ENCODE data around the gene GALNT17. TPM values are rescaled to one million over a fixed set of nuclear protein-coding genes. Genes with fewer than 3 reads are reported as not detected.
A peak's percentile ranks its signal among the peaks of the same experiment; 100 is the strongest.

The GALNT17 gene
- total and polyA plus RNA-seq, 11 donors, result 16.9 to 116 (median 73.1) TPM

DNA sequence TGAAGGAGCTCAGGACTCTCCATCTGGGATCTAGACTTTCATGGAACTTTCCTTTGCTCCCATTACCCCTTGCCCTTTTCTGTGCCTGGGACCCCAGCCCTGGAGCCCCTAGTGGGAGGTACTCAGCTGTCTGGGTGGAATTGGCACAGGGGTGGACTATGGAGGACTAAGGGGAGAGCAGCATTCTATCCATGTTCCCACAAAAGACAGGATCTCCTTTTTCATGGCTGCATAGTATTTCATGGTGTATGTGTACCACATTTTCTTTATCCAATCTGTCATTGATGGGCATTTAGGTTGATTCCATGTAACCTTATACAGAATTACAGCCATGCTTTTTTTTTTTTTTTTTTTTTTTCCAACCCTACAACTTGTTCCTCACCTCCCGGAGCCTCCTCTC is 89.1 kb downstream of the GALNT17 start:
- Histone ChIP-seq H3K27me3 (no peaks in the 10 kb centered on the region), H3K4me3 (no peak overlapping the region), H3K9me3 (peaks cover 0 to 31% (median 3%) of the 10 kb centered on the region in 12 donors), H3K36me3 (no peaks in the 10 kb centered on the region), H3K4me1 (peaks cover 0 to 5% (median 0%) of the 10 kb centered on the region in 12 donors), H3K27ac (peak overlapping the region; percentile 27 to 88 (median 74))
- TF ChIP-seq POLR2A (IDR thresholded peaks at IDR 0.05), result no peak
- TF ChIP-seq, protein P1, sequence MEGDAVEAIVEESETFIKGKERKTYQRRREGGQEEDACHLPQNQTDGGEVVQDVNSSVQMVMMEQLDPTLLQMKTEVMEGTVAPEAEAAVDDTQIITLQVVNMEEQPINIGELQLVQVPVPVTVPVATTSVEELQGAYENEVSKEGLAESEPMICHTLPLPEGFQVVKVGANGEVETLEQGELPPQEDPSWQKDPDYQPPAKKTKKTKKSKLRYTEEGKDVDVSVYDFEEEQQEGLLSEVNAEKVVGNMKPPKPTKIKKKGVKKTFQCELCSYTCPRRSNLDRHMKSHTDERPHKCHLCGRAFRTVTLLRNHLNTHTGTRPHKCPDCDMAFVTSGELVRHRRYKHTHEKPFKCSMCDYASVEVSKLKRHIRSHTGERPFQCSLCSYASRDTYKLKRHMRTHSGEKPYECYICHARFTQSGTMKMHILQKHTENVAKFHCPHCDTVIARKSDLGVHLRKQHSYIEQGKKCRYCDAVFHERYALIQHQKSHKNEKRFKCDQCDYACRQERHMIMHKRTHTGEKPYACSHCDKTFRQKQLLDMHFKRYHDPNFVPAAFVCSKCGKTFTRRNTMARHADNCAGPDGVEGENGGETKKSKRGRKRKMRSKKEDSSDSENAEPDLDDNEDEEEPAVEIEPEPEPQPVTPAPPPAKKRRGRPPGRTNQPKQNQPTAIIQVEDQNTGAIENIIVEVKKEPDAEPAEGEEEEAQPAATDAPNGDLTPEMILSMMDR (IDR thresholded peaks at IDR 0.05), result no peak
- 7 to 100% (median 96%) methylated on average over 1 of the region's 1 CpG for WGBS, 4 donors
- DNase-seq (no peak), ATAC-seq (no peak)
- intact Hi-C loops (cut with DNase I), result loop anchor here in 1 of 10 donors (2.0 to 5.0 kb wide), 2 partner anchors 86 to 90 kb away; no protein-coding TSS in a partner anchor

DNA sequence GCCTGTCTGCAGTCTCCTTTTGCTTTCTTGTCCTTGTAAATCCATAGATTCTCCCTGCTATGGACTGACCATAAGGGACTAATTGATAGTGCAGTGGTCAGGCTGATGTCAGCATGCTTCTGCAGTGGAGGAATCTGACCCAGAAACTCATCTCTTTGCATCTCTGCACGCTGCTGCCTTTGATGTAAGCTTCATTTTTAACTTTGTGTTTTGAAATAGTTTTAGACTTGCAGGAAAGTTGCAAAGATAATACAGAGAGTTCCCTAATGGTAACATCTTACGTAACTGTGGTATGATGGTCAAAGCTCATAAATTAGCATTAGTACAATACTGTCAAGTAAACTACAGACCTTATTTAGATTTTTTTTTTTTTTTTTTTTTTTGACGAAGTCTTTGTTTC is 89.6 kb downstream of the GALNT17 start:
- TF ChIP-seq POLR2A (IDR thresholded peaks at IDR 0.05), result no peak
- TF ChIP-seq, protein P1 (IDR thresholded peaks at IDR 0.05), result no peak
- intact Hi-C loops (cut with DNase I), result loop anchor here in 1 of 10 donors (2.0 to 5.0 kb wide), 2 partner anchors 86 to 91 kb away; no protein-coding TSS in a partner anchor
- Histone ChIP-seq H3K4me3 (no peak overlapping the region), H3K27me3 (no peaks in the 10 kb centered on the region), H3K27ac (peak overlapping the region in 8 of 12 donors; percentile 44 to 88 (median 80)), H3K36me3 (no peaks in the 10 kb centered on the region), H3K4me1 (peaks cover 0 to 5% (median 0%) of the 10 kb centered on the region in 12 donors), H3K9me3 (peaks cover 0 to 31% (median 3%) of the 10 kb centered on the region in 12 donors)
- ATAC-seq, result no peak
- no peak for DNase-seq
- 72 to 83% (median 77%) methylated on average over 3 of the region's 3 CpGs for WGBS, 4 donors

DNA sequence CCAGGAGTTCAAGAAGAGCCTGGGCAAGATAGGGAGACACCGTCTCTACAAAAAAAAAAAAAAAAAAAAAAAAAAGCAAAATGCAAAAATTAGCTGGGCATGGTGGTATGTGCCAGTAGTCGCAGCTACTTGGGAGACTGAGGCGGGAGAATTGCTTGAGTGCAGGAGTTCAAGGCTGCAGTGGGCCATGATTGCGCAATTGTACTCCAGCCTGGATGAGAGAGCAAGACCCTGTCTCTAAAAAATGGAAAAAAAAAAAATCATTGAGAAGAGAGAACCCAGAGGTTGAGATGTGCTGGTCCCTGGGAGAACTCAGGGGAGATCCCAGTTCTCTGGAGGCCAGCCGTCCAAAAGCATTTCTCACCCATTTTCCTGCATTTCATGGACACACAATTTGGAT is 95.2 kb downstream of the GALNT17 start:
- Histone ChIP-seq H3K36me3 (no peaks in the 10 kb centered on the region), H3K27ac (no peak overlapping the region), H3K4me3 (no peak overlapping the region), H3K9me3 (peaks cover 0 to 22% (median 0%) of the 10 kb centered on the region in 12 donors), H3K4me1 (peaks cover 0 to 16% (median 0%) of the 10 kb centered on the region in 12 donors), H3K27me3 (no peaks in the 10 kb centered on the region)
- WGBS, 4 donors, result 74 to 91% (median 85%) methylated on average over 5 of the region's 5 CpGs
- ATAC-seq (no peak), DNase-seq (no peak)
- TF ChIP-seq, protein P1 (IDR thresholded peaks at IDR 0.05), result no peak
- TF ChIP-seq POLR2A (IDR thresholded peaks at IDR 0.05), result no peak
- intact Hi-C loops (cut with DNase I), result no loop called here

DNA sequence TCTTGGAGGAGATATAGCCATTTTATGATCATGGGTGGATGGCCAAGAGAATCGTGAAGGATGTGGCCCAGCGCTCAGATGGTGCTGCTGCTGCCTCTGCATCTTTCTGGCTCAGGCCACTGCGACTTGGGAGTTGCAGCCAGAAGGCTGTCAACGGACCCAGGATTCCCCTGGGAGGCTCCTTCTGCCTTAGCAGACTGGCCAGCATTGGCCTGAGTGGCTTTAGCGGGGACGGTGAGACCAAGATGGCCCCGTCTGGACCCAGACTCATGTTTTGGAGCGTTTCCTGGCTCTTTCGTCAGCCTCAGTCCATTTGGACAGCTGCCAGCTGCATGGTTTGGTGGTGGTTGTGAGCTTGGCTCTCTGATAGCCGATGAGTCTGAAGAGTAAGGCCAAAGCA is 97.2 kb downstream of the GALNT17 start:
- H3K36me3 ChIP-seq, result no peaks in the 10 kb centered on the region
- TF ChIP-seq POLR2A (IDR thresholded peaks at IDR 0.05), result no peak
- TF ChIP-seq, protein P1 (IDR thresholded peaks at IDR 0.05), result no peak
- no peak overlapping the region for H3K4me3 ChIP-seq
- DNase-seq (no peak), ATAC-seq (no peak)
- WGBS, 4 donors, result 69 to 82% (median 79%) methylated on average over 7 to 10 of the region's 10 CpGs
- peaks cover 0 to 22% (median 0%) of the 10 kb centered on the region in 12 donors for H3K9me3 ChIP-seq
- H3K4me1 ChIP-seq, result peaks cover 0 to 13% (median 0%) of the 10 kb centered on the region in 12 donors
- H3K27ac ChIP-seq, result peak overlapping the region in 2 of 12 donors; percentile 8 to 33
- no peaks in the 10 kb centered on the region for H3K27me3 ChIP-seq
- intact Hi-C loops (cut with DNase I), result no loop called here

Data from heart left ventricle (tissue), 16 donors.